GM12873 (cell line): ENCODE results near the gene TBCK.

Source experiments
- TF ChIP-seq, protein P1 (sequence below): IDR thresholded peaks from 2 replicates; pipeline ENCODE4 v1.5.1; 2012; ENCODE audit warnings: low read depth, mild to moderate bottlenecking, moderate library complexity, low read length, control low read depth; ENCODE audit not compliant: insufficient read depth; ENCODE audit errors: missing control alignments

TBCK gene

DNA sequence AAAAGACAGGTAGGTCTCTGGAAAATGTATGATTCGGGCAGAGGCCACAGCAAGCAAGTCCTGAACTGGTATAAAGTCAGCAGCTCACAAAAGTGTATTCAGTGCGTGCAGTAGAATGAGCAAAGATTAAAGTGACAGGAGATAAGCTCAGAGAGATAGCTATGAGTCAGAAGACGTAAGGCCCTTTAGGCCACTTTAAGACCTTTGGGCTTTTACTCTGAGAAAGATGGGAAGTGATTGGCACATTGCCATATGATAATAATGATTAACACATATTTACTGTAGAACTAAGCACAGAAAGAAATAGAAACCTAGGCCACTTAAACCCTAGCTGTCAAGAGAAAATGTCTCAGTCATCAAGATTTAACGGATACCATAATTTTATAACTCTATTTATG, 51.7 kb downstream of the TBCK start:
- TF ChIP-seq, protein P1, sequence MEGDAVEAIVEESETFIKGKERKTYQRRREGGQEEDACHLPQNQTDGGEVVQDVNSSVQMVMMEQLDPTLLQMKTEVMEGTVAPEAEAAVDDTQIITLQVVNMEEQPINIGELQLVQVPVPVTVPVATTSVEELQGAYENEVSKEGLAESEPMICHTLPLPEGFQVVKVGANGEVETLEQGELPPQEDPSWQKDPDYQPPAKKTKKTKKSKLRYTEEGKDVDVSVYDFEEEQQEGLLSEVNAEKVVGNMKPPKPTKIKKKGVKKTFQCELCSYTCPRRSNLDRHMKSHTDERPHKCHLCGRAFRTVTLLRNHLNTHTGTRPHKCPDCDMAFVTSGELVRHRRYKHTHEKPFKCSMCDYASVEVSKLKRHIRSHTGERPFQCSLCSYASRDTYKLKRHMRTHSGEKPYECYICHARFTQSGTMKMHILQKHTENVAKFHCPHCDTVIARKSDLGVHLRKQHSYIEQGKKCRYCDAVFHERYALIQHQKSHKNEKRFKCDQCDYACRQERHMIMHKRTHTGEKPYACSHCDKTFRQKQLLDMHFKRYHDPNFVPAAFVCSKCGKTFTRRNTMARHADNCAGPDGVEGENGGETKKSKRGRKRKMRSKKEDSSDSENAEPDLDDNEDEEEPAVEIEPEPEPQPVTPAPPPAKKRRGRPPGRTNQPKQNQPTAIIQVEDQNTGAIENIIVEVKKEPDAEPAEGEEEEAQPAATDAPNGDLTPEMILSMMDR: no peak

DNA sequence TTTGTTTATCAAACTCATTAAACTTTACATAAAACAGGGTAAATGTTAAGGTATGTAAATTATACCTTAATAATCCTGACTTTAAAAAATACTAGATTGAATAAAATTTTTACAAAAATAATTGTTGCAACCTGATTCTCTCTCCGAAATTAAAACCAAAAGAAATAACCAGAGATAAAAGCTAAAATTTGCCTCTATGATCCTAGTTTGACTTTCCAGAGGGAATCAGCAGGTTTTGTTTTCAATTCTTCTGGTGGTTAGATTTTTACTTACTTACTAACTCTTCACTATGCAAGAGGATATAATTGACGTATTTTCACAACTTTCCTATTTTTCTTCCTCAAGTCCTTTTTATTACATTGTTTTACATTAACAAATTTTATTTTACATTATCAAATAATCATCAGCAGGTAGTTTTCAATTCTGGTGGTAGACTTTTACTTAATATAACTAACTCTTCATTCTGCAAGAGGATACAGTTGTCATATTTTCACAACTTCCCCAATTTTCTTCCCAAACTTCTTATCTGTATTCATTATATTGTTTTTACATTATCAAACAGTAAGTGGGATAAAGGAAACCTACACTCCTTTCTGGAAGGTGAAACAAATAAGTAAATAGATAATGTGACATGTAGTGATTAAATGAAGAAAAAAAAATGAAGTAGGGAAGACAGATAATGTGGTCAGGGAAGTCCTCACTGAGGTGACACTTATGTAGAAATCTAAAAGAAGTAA, 52.2 kb downstream of the TBCK start:
- TF ChIP-seq, protein P1: no peak

DNA sequence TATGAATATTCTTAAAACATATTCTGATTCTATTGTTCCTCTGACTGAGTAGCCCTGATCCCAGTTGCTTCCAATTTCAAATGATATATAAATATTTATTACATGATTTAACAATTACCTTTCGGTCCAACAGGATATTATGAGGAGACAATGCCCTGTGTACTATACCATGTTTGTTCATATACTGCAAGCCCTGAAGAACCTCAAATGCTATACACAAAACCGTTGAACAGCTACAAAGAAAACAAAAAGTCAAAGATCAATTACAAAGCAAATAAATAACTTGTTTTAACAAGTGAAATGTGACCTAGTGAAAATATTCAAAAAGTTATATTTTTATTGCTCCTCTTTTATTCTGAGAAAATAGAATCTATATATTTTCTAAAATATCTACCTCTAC, 54.0 kb downstream of the TBCK start:
- TF ChIP-seq, protein P1: no peak

DNA sequence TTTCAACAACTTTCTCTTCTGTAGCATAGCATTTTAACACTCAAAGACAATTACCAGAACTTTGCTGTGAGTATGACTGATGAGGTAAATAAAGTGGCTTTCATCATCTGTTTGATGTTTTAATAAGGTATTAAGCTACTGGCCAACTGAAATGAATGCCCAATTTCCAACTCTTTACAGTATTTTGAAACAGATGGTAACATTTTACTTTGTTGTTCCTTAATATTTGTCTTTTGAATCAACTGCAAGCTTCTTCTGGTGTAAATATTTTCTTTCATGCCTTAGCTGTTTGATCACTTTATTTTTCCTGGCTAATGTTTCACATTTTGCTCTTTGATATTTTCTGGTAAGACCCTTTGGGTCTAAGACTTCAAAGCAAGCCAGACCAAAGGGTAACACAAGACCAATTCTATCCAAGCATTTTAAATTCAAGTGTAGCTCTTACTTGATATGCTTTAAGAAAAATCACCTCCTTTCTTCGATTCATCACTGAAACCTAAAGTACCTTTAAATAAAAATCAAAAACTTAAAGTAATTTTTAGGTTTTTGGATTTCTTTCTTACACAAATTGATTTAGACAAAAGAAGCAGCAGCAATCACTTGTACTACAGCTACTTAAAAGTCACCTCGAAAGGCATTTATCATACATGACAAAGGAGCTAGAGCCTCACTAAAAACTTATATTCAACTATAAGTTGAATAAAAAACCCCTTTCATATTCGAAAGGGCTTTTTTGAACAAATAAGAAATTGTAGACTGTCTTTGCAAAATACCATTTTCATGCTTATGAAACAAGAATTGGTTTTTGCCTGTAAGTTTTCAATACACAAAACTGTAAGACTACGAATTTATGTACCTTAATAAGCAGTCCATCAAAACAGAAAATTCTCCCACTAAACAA, 57.6 kb downstream of the TBCK start:
- TF ChIP-seq, protein P1: no peak

DNA sequence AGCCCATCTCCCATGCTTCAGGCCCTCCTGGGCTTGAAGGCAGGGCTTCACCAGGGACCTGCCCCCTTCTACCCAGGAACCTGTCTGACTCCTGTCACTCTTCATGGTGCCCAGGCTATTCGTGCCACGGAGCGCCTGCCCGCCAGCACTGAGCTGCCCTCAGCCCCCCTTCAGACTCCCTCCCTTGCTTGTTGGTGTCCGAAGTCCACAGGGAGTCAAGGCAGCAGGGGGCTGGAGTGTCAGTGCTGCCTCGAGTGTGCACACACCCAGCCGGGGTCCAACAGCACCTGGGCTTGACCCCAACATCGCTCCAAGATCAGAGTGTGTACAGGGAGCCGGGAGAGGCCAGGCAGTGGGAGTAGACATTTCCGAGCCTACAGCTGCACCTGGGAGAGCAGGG, 59.8 kb downstream of the TBCK start:
- TF ChIP-seq, protein P1: no peak

DNA sequence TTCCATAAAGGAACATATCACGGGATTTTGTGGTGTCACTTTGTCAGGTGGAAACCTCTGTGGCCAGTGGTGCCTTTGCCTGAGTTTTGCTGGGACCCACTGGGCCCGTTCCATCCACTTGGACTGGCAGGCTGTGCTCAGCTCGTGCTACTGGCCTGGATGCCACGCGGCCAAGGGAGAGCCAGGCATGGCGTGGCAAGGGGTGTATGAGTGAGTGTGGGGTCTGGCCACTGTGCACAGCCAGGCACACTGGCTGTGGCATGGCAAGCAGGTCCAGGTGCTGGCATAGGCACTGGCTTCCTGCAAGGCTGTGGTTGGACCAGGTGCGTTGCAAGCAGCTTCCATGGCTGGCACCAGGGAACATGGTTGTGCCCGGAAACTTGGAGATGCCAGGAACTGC, 60.8 kb downstream of the TBCK start:
- TF ChIP-seq, protein P1: no peak

DNA sequence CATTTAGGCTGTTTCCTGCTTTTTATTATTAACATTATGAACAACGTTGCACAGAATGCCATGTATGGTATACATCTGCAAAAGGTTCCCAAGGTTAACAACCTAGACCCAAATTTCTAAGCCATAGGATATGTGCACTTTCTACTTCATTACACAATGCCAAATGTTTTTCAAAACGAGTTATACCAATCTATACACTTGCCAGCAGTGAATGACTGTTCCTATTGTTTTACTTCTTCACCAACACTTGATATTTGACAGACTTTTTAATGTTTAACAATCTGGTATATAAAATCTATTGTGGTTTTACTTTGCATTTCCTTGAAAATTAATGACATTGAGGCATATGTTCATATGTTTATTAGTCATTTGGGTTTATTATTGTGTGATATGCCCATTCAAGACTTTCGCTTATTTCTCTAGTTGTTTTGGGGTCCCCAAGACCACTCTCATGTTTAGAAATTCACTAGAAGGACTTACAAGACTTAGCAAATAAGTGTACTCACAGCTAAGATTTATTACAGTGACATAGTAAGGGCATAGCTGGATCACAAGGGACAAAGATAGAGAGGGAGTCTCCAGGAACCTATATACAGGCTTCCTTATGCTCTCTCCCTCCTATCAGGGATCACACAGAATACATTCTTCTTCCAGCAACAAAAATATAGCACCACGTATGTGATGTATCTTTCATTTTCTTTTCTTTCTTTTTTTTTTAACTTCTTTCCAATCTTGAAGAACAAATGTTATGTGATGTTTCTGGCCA, 62.5 kb downstream of the TBCK start:
- TF ChIP-seq, protein P1: no peak
